Measurements from ENCODE around the gene NRN1L.
"Not testable (repeated sequence)": the region's sequence is repeated elsewhere in the genome, so short reads cannot be mapped to it uniquely, and the experiment has no call there.

NRN1L gene

GRCh38 chr16:67883872-67884261 lies 818 bp upstream of the NRN1L start:
- no peak for DNase-seq

DNA sequence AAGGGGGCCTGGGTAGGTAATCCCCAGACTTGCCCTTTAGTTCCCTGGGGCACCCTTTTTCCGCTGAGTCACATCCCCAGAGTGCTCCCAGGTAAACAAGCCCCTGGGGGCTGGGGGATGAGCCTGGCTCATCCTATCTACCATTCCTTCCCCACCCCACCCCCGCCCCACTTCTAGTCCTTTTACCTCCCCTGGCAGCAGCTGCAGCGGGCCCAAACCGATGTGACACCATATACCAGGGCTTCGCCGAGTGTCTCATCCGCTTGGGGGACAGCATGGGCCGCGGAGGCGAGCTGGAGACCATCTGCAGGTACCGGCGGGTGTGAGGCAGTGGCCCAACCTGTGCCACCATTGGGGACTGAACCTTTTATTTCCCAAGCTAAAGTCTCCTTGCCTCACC lies 860 bp downstream of the NRN1L start:
- no peak for DNase-seq

DNA sequence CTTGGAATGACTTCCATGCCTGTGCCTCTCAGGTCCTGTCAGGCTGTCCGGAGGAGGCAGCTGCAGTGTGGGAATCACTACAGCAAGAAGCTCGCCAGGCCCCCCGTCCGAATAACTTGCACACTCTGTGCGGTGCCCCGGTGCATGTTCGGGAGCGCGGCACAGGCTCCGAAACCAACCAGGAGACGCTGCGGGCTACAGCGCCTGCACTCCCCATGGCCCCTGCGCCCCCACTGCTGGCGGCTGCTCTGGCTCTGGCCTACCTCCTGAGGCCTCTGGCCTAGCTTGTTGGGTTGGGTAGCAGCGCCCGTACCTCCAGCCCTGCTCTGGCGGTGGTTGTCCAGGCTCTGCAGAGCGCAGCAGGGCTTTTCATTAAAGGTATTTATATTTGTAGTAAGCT lies 1.3 kb downstream of the NRN1L start:
- no peak for DNase-seq

DNA sequence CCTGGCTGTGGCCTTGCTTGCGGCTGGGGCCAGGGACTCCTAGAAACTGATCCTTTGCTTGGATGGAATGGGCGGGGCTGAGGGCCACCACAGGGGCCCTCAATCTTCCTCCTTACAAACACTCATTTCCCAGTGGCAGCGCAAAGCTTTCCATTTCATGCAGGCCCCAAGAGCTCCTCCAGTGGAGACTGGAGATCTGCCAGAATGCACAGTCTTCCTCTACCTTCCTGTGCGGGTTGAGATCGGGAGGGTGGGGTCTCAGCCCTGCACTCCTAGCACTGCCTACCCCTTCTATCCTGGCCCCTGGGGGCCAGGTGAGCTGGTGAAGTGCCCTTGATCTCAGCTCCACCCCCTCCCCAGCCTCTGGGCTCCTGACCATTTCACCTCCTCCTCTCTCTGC lies 1.7 kb downstream of the NRN1L start:
- DNase-seq: no peak

- DNase-seq: no peak
Measured at GRCh38 chr16:67888331-67888730, 3.6 kb downstream of the NRN1L start.

GRCh38 chr16:67892375-67892774 lies 7.7 kb downstream of the NRN1L start:
- DNase-seq: no peak

GRCh38 chr16:67892899-67893742 lies 8.4 kb downstream of the NRN1L start, which contains the start of gene PSKH1:
TSS of gene PSKH1 (plus strand) at chr16:67893254. CDS start at chr16:67908750, 15,496 bp downstream.
- peak; percentile 95 for DNase-seq

DNA sequence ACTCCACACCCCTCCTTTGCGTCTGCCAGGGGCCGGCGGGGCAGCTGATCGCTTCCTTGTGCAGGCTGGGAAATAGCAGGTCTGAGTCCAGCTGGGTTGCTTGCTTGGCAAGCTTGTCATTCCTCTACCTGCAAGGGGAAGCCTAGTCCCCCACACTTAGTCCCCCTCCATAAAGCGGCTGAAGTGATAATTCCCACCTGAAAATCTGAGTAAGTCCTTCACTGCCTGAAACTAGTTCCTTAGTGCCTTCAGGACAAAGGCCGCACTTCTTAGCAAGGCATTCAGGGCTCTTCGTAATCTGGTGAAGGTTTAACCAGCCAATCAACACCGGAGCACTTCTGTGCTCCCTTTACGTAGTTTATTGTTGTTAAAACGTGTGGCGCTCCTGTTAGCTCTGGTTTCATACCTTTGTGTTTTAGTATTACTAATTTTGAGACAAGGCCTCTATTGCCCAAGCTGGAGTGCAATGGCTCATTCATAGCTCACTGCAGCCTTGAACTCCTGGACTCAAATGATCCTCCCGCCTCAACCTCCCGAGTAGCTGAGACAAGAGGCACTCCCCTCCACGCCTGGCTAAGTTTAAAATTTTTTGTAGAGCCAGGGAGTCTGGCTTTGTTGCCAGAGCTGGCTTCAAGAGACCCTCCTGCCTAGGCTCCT lies 9.2 kb downstream of the NRN1L start:
- peak; percentile 32 for DNase-seq

DNA sequence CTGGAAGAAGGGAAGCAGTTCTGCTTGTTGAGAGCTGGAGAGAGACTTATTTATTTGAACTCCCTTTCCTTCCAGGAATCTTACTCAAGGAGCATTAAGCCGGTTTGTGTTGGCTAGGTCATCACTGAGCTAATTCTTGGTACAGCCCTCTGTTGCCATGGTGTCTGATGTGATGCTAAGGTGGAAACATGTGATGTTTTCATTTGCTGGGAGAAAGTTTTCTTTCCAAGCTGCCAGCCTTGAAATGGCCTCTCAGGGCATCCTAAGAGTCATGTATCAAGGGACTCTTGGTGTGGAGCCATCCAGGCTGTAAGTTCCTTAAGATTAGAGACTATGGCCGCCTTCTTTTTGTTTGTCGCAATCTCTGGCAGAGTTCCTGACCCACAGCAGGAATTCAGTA lies 12.5 kb downstream of the NRN1L start:
- DNase-seq: peak; percentile 2

DNA sequence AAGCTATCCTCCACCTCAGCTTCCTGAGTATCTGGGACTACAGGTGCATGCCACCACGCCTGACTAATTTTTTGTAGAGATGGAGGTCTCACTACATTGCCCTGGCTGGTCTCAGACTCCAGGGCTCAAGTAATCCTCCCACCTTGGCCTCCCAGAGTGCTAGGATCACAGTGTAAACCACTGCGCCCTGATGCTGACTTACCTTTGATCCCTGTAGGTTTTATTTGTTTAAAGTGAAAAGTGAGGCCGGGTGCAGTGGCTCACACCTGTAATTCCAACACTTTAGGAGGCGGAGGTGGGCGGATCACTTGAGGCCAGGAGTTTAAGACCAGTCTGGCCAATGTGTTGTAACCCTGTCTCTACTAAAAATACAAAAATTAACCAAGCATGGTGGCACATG lies 17.0 kb downstream of the NRN1L start:
- no peak for DNase-seq

GRCh38 chr16:67902831-67903230 lies 18.1 kb downstream of the NRN1L start:
- no peak for DNase-seq

DNA sequence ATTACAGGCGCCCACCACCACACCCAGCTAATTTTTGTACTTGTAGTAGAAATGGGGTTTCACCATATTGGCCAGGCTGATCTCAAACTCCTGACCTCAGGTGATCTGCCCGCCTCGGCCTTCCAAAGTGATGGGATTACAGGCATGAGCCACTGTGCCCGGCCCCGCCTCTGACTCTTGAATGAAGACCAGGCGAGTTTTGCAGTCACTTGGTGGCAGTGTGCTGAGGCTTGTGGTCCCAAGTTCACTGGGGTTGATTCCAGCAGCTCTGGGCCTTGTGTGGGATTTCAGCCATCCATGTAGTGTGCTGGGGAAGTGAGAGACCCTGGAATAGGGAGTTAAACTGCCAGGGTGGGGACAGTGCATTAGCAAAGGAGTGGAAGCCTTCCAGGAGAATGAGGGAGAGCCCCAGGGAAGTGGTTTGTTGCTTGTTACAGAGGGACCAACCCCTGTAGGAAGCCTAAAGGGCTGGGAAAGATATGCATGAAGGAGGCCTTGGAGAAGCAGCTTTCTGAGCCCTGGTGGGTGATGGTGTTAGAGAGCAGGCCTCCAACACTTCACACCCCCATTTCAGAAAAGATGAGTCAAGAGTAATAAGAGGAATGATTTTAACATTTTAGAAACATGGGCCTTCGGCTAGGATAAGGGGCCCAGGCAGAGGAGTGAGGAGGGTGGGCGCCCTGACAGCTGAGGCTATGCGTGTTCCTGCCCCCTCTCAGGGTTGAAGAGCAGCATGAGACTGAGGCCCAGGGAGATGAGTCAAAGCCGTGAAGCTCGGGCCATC lies 22.9 kb downstream of the NRN1L start:
- DNase-seq: no peak

DNA sequence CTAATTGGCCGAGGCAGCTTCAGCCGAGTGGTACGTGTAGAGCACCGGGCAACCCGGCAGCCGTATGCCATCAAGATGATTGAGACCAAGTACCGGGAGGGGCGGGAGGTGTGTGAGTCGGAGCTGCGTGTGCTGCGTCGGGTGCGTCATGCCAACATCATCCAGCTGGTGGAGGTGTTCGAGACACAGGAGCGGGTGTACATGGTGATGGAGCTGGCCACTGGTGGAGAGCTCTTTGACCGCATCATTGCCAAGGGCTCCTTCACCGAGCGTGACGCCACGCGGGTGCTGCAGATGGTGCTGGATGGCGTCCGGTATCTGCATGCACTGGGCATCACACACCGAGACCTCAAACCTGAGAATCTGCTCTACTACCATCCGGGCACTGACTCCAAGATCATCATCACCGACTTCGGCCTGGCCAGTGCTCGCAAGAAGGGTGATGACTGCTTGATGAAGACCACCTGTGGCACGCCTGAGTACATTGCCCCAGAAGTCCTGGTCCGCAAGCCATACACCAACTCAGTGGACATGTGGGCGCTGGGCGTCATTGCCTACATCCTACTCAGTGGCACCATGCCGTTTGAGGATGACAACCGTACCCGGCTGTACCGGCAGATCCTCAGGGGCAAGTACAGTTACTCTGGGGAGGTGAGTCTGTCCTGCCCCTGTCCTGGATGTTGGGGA lies 24.5 kb downstream of the NRN1L start:
- no peak for DNase-seq

DNA sequence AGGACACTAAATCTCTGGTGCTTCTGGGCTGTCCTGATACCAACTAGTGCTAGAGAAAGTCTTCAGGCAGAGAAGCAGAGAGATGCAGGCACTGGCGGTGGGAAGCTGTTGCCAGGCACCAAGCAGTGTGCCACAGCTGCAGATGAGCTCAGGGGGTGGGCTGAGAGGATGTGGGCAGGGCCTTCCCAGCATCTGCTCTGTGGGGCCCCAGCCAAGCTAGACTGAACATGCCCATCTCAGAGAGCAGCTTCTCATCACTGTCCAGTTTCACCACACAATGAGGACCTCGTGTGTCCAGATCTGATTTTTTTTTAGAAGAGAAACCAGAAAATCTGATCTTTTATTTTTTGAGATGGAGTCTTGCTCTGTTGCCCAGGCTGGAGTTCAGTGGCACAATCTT lies 25.5 kb downstream of the NRN1L start:
- no peak for DNase-seq

GRCh38 chr16:67914758-67915495 lies 30.2 kb downstream of the NRN1L start:
- DNase-seq: no peak

DNA sequence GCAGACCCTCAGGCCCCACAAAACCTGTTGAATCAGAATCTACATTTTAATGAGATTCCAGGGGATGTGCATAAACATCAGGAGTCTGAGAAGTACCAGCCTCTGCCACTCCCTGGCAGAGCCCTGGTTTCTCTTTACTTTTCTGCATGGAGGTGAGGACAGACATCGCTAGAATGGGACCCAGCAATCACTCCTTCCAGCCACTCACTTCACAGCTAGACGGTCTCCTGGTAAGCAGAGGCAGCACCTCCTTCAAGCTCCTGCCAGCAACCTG lies 30.7 kb downstream of the NRN1L start:
- not testable (repeated sequence) for DNase-seq

DNA sequence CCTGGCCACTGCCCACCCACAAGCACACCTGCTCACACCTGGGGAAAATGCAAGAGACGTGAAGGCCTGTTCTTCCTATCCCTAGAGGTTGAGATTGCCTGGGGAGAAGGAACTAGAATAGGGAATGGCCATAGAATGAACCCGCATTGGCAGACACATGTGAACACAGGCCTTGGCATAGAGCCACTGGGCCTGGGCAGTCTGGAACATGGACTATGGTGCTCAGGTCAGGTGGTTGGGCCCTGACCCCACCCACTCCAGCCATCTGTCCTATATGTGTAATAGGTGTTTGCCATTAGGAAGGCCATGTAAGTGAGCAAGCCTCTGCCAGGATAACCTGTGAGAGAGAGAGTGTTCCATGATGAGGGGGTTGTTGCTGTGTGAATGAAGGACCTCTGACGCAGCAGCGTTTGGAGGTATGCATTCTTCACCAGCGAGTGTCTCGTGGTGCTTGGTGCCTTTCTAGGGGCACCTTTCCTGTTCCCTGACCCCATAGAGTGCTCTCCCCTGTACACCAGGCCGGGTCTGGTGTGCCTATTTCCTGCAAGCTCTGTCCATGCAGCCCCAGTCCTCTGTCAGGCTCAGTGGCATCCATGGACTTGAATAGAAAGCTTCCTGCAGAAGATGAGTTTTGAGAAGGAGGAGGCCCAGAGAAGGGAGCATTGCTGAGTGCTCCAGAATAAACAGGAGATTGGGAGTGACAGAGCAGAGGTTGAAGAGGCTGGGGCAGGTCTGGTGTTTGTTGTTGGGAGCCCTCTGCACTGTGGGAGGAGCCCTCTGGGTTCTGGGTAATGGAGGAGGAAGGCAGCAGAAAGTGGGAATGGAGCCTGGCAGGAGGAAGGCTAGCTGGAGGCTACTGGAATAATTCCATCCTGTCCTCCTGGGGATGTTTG lies 31.4 kb downstream of the NRN1L start:
- no peak for DNase-seq

GRCh38 chr16:67917140-67917851 lies 32.6 kb downstream of the NRN1L start:
- no peak for DNase-seq

GRCh38 chr16:67917852-67918236 lies 33.2 kb downstream of the NRN1L start:
- peak; percentile 73 for DNase-seq

GRCh38 chr16:67919622-67920221 lies 35.0 kb downstream of the NRN1L start:
- no peak for DNase-seq

Measured in kidney glomerular epithelial cell (primary cell).